ENCODE results near the gene NT5DC1. TPM values are rescaled to one million over a fixed set of nuclear protein-coding genes. Genes with fewer than 3 reads are reported as not detected.

NT5DC1 gene
- total RNA-seq, 4 donors from 2014 or later: 7.0 to 15.4 (median 12.0) TPM

DNA sequence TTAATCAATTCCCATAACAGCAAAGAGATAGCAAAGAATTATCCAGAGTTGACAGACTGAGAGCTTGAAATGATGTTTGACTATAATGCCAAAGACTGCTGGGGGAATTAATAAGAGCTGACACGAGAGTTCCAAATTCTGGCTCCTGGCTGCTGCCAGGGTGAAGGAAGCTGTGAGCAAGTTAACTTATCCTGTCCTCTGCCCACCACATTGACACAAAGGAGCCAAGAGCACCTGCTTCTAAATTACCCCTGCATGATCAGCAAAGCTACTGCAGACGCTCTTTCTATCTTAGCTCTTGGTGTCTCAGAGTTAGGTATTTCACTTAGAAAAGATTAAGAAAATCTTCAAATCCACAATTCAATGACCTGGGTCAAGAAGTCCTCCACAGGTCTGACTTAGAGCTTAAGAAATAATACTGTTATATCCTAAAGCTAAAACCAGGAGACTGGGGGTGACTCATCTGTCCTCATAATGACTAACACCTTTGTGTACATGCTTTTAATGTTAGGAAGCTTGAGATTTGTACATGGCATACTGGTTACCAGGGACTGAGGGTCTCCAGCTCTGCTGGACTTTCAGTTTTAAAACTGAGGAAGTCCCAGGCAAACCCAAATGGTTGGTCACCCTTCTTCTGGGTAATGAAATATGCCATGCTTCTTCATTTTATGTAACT is 26.8 kb upstream of the NT5DC1 start:
- intact Hi-C loops (cut with DNase I; ENCODE audit: low total_unique reads) (no loop called here), in situ Hi-C loops (cut with MboI; ENCODE audit: low sequenced_read_pairs in 4 of 4) (no loop called here)
- DNase-seq (no peak), ATAC-seq (peak in 1 of 2 donors; percentile 73)
- Histone ChIP-seq H3K4me3 (no peak overlapping the region), H3K27me3 (no peaks in the 10 kb centered on the region), H3K36me3 (no peaks in the 10 kb centered on the region), H3K27ac (peak overlapping the region in 2 of 4 donors; percentile 72 to 73), H3K9me3 (no peaks in the 10 kb centered on the region), H3K4me1 (peaks cover 24 to 40% of the 10 kb centered on the region in 2 donors)
- TF ChIP-seq POLR2A (IDR thresholded peaks at IDR 0.05): no peak
- TF ChIP-seq, protein P1, sequence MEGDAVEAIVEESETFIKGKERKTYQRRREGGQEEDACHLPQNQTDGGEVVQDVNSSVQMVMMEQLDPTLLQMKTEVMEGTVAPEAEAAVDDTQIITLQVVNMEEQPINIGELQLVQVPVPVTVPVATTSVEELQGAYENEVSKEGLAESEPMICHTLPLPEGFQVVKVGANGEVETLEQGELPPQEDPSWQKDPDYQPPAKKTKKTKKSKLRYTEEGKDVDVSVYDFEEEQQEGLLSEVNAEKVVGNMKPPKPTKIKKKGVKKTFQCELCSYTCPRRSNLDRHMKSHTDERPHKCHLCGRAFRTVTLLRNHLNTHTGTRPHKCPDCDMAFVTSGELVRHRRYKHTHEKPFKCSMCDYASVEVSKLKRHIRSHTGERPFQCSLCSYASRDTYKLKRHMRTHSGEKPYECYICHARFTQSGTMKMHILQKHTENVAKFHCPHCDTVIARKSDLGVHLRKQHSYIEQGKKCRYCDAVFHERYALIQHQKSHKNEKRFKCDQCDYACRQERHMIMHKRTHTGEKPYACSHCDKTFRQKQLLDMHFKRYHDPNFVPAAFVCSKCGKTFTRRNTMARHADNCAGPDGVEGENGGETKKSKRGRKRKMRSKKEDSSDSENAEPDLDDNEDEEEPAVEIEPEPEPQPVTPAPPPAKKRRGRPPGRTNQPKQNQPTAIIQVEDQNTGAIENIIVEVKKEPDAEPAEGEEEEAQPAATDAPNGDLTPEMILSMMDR (IDR thresholded peaks at IDR 0.05 in 4 of 5, conservative IDR thresholded peaks at IDR 0.05 in 1 of 5): no peak

DNA sequence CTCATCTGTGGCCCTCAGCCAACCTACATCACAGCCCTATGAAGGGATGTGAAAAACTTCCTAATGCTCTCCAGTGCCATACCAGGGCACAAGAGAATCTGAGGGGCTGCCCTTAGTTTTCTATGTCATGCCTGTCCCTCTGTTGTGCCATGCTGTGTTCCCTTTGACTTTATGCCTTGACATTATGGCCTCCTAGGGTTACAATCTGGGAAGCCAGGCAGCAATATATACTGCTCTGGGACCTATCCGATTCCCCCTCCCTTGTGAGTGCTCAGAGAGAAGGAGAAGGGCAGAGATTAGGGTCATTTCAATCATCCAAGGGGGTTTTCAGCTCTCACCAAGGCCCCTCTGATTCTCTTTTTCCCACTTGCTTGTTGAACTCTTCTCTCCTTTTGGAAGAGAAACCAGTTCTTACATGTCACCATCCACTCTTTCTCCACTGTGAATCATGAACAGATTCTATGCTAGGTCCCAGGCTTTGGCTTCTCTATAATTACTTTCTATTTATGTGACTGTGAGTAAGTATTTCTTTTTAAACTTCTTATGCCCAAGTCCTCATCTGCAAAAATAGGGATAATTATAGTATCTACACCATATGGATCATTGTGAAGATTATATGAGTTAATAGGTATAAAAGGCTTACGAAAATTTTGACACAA is 25.8 kb upstream of the NT5DC1 start:
- H3K36me3 ChIP-seq: no peaks in the 10 kb centered on the region
- peaks cover 24 to 39% of the 10 kb centered on the region in 2 donors for H3K4me1 ChIP-seq
- DNase-seq: no peak
- H3K4me3 ChIP-seq: no peak overlapping the region
- no peaks in the 10 kb centered on the region for H3K9me3 ChIP-seq
- H3K27ac ChIP-seq: peak overlapping the region; percentile 22 to 73 (median 54)
- TF ChIP-seq, protein P1 (IDR thresholded peaks at IDR 0.05 in 4 of 5, conservative IDR thresholded peaks at IDR 0.05 in 1 of 5): no peak
- TF ChIP-seq POLR2A (IDR thresholded peaks at IDR 0.05): no peak
- in situ Hi-C loops (cut with MboI; ENCODE audit: low sequenced_read_pairs in 4 of 4) (no loop called here), intact Hi-C loops (cut with DNase I; ENCODE audit: low total_unique reads) (no loop called here)
- no peaks in the 10 kb centered on the region for H3K27me3 ChIP-seq
- peak; percentile 85 to 89 for ATAC-seq

DNA sequence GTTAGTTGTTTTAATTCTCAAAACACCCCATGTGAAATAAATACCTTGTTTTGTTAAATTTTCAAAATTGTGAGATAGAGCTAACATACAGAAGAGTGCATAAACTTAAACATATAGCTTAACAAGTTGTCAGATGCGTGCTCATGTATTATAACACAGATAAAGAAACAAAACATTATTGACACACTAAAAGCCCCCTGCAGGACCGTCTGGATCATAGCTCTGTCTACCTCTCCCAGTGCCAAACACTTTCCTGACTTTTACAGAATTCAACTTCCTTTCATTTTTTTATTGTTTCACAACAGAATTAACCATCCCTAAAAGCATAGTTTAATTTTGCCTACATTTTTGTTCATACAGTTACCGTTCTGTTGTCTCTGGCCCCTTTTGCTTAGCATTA is 22.1 kb upstream of the NT5DC1 start:
- intact Hi-C loops (cut with DNase I; ENCODE audit: low total_unique reads) (no loop called here), in situ Hi-C loops (cut with MboI; ENCODE audit: low sequenced_read_pairs in 4 of 4) (no loop called here)
- ATAC-seq (no peak), DNase-seq (no peak)
- no peaks in the 10 kb centered on the region for H3K36me3 ChIP-seq
- TF ChIP-seq, protein P1 (IDR thresholded peaks at IDR 0.05 in 4 of 5, conservative IDR thresholded peaks at IDR 0.05 in 1 of 5): no peak
- TF ChIP-seq POLR2A (IDR thresholded peaks at IDR 0.05): no peak
- H3K4me3 ChIP-seq: no peak overlapping the region
- H3K4me1 ChIP-seq: peaks cover 7 to 13% of the 10 kb centered on the region in 2 donors
- no peak overlapping the region for H3K27ac ChIP-seq
- H3K9me3 ChIP-seq: no peaks in the 10 kb centered on the region
- H3K27me3 ChIP-seq: no peaks in the 10 kb centered on the region

DNA sequence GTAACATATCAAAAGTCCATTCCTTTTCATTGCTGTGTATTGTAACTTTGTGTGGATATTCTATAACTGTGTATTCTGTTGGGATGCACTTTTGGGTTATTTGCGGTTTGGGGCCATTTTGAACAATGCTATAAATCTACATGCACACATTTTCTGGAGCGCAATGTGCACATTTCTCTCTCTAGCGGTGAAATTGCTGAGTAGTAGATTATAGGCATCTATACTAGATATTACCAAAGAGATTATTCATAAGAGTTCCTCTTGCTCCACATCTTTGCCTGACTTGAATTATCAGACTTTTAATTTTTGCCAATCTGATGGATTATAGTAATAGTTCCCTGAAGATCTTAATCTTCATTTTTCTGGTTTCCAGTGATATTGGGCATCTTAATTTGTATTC is 21.7 kb upstream of the NT5DC1 start:
- in situ Hi-C loops (cut with MboI; ENCODE audit: low sequenced_read_pairs in 4 of 4) (no loop called here), intact Hi-C loops (cut with DNase I; ENCODE audit: low total_unique reads) (no loop called here)
- no peak for ATAC-seq
- H3K27me3 ChIP-seq: no peaks in the 10 kb centered on the region
- H3K9me3 ChIP-seq: no peaks in the 10 kb centered on the region
- no peak overlapping the region for H3K4me3 ChIP-seq
- TF ChIP-seq, protein P1 (IDR thresholded peaks at IDR 0.05 in 4 of 5, conservative IDR thresholded peaks at IDR 0.05 in 1 of 5): no peak
- no peak for TF ChIP-seq POLR2A (IDR thresholded peaks at IDR 0.05)
- H3K27ac ChIP-seq: no peak overlapping the region
- DNase-seq: no peak
- peaks cover 4 to 9% of the 10 kb centered on the region in 2 donors for H3K4me1 ChIP-seq
- H3K36me3 ChIP-seq: no peaks in the 10 kb centered on the region
